Caco-2 (cell line): ENCODE results near the gene CRISPLD2. TPM values are rescaled to one million over a fixed set of nuclear protein-coding genes. Genes with fewer than 3 reads are reported as not detected.

Experiments
- BruUV-seq: library from RNA; stranded (reverse); fragments of 400-500 nt; replicated peaks from 2 replicates; lab custom pipeline; 2021; lab: Mats Ljungman, UMichigan
- CTCF ChIA-PET: fragments of 300-600 bp; sonication (Branson Sonifier 250); formaldehyde crosslinking; loops from one replicate; lab custom pipeline; 2022; ENCODE audit warnings: antibody characterized with exemption; lab: Charles Lee
- POLR2A ChIA-PET: fragments of 300-600 bp; sonication (Branson Sonifier 250); formaldehyde crosslinking; loops from one replicate; lab custom pipeline; 2022; ENCODE audit warnings: antibody characterized with exemption; lab: Charles Lee
- DNase-seq, 2 experiments: peaks; one replicate each; pipeline versions ENCODE4 v3.0.0 to v3.0.0-alpha.2; 2020 to 2022
- H3K27me3 ChIP-seq: replicated peaks from 2 replicates; pipeline ENCODE4 v1.6.0; 2011; ENCODE audit warnings: low read length; ENCODE audit not compliant: control insufficient read depth, insufficient read depth
- H3K36me3 ChIP-seq: 2 replicates; pipeline ENCODE4 v1.5.1; 2011; ENCODE audit warnings: low read length; ENCODE audit not compliant: control insufficient read depth, insufficient read depth
- H3K4me1 ChIP-seq: fragments of 250-450 bp; sonication (Bioruptor Pico); 2 replicates; pipeline ENCODE4 v1.5.1; 2020; ENCODE audit warnings: mild to moderate bottlenecking
- H3K4me3 ChIP-seq: 2 replicates; pipeline ENCODE4 v1.5.1; 2011; ENCODE audit warnings: low read depth, mild to moderate bottlenecking, control low read depth, low read length
- H3K9me3 ChIP-seq: fragments of 250-450 bp; sonication (Bioruptor Pico); 2 replicates; pipeline ENCODE4 v1.5.1; 2020; ENCODE audit warnings: mild to moderate bottlenecking, moderate library complexity
- H3K27ac Mint-ChIP-seq: one replicate; pipeline ENCODE4 v1.8.0; 2022; ENCODE audit warnings: mixed read lengths; ENCODE audit not compliant: unreplicated experiment
- H3K27me3 Mint-ChIP-seq: one replicate; pipeline ENCODE4 v1.8.0; 2022; ENCODE audit warnings: mixed read lengths; ENCODE audit not compliant: insufficient read depth, unreplicated experiment
- H3K36me3 Mint-ChIP-seq: one replicate; pipeline ENCODE4 v1.8.0; 2022; ENCODE audit warnings: mild to moderate bottlenecking, mixed read lengths; ENCODE audit not compliant: insufficient read depth, unreplicated experiment
- H3K4me1 Mint-ChIP-seq: one replicate; pipeline ENCODE4 v1.8.0; 2022; ENCODE audit warnings: low read depth, mixed read lengths; ENCODE audit not compliant: unreplicated experiment
- H3K4me3 Mint-ChIP-seq: one replicate; pipeline ENCODE4 v1.8.0; 2022; ENCODE audit warnings: mild to moderate bottlenecking, moderate library complexity, mixed read lengths; ENCODE audit not compliant: unreplicated experiment
- H3K9me3 Mint-ChIP-seq: one replicate; pipeline ENCODE4 v1.8.0; 2022; ENCODE audit warnings: mixed read lengths; ENCODE audit not compliant: unreplicated experiment
- CTCF ChIP-seq, 2 experiments: fragments of 200-600 bp in 1 of 2; IDR thresholded peaks; 1 replicate in 1 of 2; 2 replicates in 1 of 2; pipeline versions ENCODE4 v1.5.1 to v1.8.0; 2011 to 2022; ENCODE audit warnings: antibody characterized with exemption in 1 of 2, control low read depth in 1 of 2, inconsistent platforms in 1 of 2, low read depth in 1 of 2, low read length in 1 of 2, mild to moderate bottlenecking in 1 of 2, moderate library complexity in 1 of 2; ENCODE audit not compliant: insufficient read depth in 1 of 2, severe bottlenecking in 1 of 2, unreplicated experiment in 1 of 2
- intact Hi-C: fragments of 100-400 bp; cut with micrococcal nuclease; formaldehyde crosslinking; loops from one replicate; pipeline ENCODE4 v1.10.0; 2022; ENCODE audit not compliant: unreplicated experiment
- total RNA-seq: library from RNA; stranded (reverse); gene quantifications from 2 replicates; pipeline ENCODE4 v1.2.3, GENCODE V29; 2022

Gene CRISPLD2
- total RNA-seq, 1 experiment from 2014 or later: 4.0 TPM

GRCh38 chr16:84859681-84860080, 39.9 kb downstream of the CRISPLD2 start:
- intact Hi-C loops: no loop called here
- Mint-ChIP-seq H3K27me3 (no peaks in the 10 kb centered on the region), H3K9me3 (peaks cover 12% of the 10 kb centered on the region), H3K4me1 (no peaks in the 10 kb centered on the region), H3K36me3 (no peaks in the 10 kb centered on the region), H3K27ac (no peak overlapping the region), H3K4me3 (no peak overlapping the region)
- H3K4me3 ChIP-seq: no peak overlapping the region
- ChIA-PET POLR2A (no interaction called here), CTCF (no interaction called here)
- H3K9me3 ChIP-seq: peaks cover 6% of the 10 kb centered on the region; the same call in 1 of the 2 replicates
- TF ChIP-seq CTCF (IDR thresholded peaks at IDR 0.05; ENCODE audit: insufficient read depth in 1 of 2, low read depth in 1 of 2, low read length in 1 of 2, severe bottlenecking in 1 of 2, unreplicated experiment in 1 of 2): no peak
- no peaks in the 10 kb centered on the region for H3K4me1 ChIP-seq
- no peaks in the 10 kb centered on the region for H3K36me3 ChIP-seq
- no peak for DNase-seq
- no TSS peak for BruUV-seq
- no peaks in the 10 kb centered on the region for H3K27me3 ChIP-seq

GRCh38 chr16:84860383-84860782, 40.6 kb downstream of the CRISPLD2 start:
- ChIA-PET CTCF (no interaction called here), POLR2A (no interaction called here)
- no peaks in the 10 kb centered on the region for H3K4me1 Mint-ChIP-seq
- H3K4me1 ChIP-seq: no peaks in the 10 kb centered on the region
- no peak overlapping the region for H3K4me3 ChIP-seq
- no peak for TF ChIP-seq CTCF (IDR thresholded peaks at IDR 0.05; ENCODE audit: insufficient read depth in 1 of 2, low read depth in 1 of 2, low read length in 1 of 2, severe bottlenecking in 1 of 2, unreplicated experiment in 1 of 2)
- H3K36me3 ChIP-seq: no peaks in the 10 kb centered on the region
- H3K27me3 ChIP-seq: no peaks in the 10 kb centered on the region
- H3K36me3 Mint-ChIP-seq: no peaks in the 10 kb centered on the region
- peaks cover 6% of the 10 kb centered on the region; the same call in 1 of the 2 replicates for H3K9me3 ChIP-seq
- no peaks in the 10 kb centered on the region for H3K27me3 Mint-ChIP-seq
- intact Hi-C loops: no loop called here
- H3K27ac Mint-ChIP-seq: no peak overlapping the region
- no TSS peak for BruUV-seq
- peaks cover 12% of the 10 kb centered on the region for H3K9me3 Mint-ChIP-seq
- no peak overlapping the region for H3K4me3 Mint-ChIP-seq
- DNase-seq: no peak

GRCh38 chr16:84861671-84862070, 41.9 kb downstream of the CRISPLD2 start:
- Histone ChIP-seq H3K9me3 (peaks cover 6% of the 10 kb centered on the region; the same call in 1 of the 2 replicates), H3K36me3 (no peaks in the 10 kb centered on the region), H3K4me3 (no peak overlapping the region), H3K27me3 (no peaks in the 10 kb centered on the region), H3K4me1 (0 out of 2 replicates have a peak, but pooled peaks cover 5% of the 10 kb centered on the region)
- DNase-seq: no peak
- POLR2A ChIA-PET: no interaction called here
- no peaks in the 10 kb centered on the region for H3K4me1 Mint-ChIP-seq
- peaks cover 12% of the 10 kb centered on the region for H3K9me3 Mint-ChIP-seq
- H3K27ac Mint-ChIP-seq: no peak overlapping the region
- no peak overlapping the region for H3K4me3 Mint-ChIP-seq
- no peak for TF ChIP-seq CTCF (IDR thresholded peaks at IDR 0.05; ENCODE audit: insufficient read depth in 1 of 2, low read depth in 1 of 2, low read length in 1 of 2, severe bottlenecking in 1 of 2, unreplicated experiment in 1 of 2)
- intact Hi-C loops: no loop called here
- CTCF ChIA-PET: no interaction called here
- H3K27me3 Mint-ChIP-seq: no peaks in the 10 kb centered on the region
- BruUV-seq: no TSS peak
- no peaks in the 10 kb centered on the region for H3K36me3 Mint-ChIP-seq
